ENCODE measurements around the gene KRTAP1-4.

KRTAP1-4 gene

GRCh38 chr17:41008811-41009210 lies 21.2 kb downstream of the KRTAP1-4 start, which contains the start of gene KRTAP3-1:
KRTAP3-1 (minus strand) TSS chr17:41009128; CDS start chr17:41009074, 54 bp downstream.
- Histone ChIP-seq H3K4me3 (ENCODE audit: low read depth, low read length, poor library complexity, severe bottlenecking) (no peak within 1 kb of the TSS), H3K27ac (ENCODE audit: low read depth, low read length, poor library complexity, severe bottlenecking) (no peak within 1 kb of the TSS), H3K4me1 (ENCODE audit: insufficient read depth, low read length, severe bottlenecking) (no peaks in the 10 kb centered on the region), H3K4me2 (ENCODE audit: low read length) (no peak within 1 kb of the TSS), H3K79me2 (ENCODE audit: insufficient read depth, low read length) (no peaks in the 10 kb centered on the region), H4K20me1 (ENCODE audit: insufficient read depth, low read length) (no peaks in the 10 kb centered on the region), H3K9ac (ENCODE audit: low read length) (no peak within 1 kb of the TSS), H3K9me2 (ENCODE audit: low read depth, low read length) (no peaks in the 10 kb centered on the region), H3K27me3 (ENCODE audit: insufficient read depth, low read length) (no peaks in the 10 kb centered on the region; the same call in 1 of the 2 replicates), H3K36me3 (ENCODE audit: insufficient read depth, low read length) (no peaks in the 10 kb centered on the region), H3K9me3 (ENCODE audit: low read length) (no peaks in the 10 kb centered on the region), H2AFZ (ENCODE audit: low read length) (no peak within 1 kb of the TSS), H3F3A (ENCODE audit: insufficient read depth, low read length) (no peaks in the 10 kb centered on the region)
- no peak for TF ChIP-seq EZH2 (IDR thresholded peaks at IDR 0.05; ENCODE audit: borderline replicate concordance, low read length)
- TF ChIP-seq CTCF (IDR thresholded peaks at IDR 0.05; ENCODE audit: low read length), result no peak

GRCh38 chr17:41004397-41004796 lies 25.6 kb downstream of the KRTAP1-4 start:
- Histone ChIP-seq H3F3A (ENCODE audit: insufficient read depth, low read length) (no peaks in the 10 kb centered on the region), H3K4me1 (ENCODE audit: insufficient read depth, low read length, severe bottlenecking) (no peaks in the 10 kb centered on the region)

GRCh38 chr17:41003926-41004325 lies 26.1 kb downstream of the KRTAP1-4 start:
- H3K27ac ChIP-seq (ENCODE audit: low read depth, low read length, poor library complexity, severe bottlenecking), result no peak overlapping the region
- no peaks in the 10 kb centered on the region for H3K9me3 ChIP-seq (ENCODE audit: low read length)
- no peaks in the 10 kb centered on the region for H4K20me1 ChIP-seq (ENCODE audit: insufficient read depth, low read length)
- no peaks in the 10 kb centered on the region; the same call in 1 of the 2 replicates for H3K27me3 ChIP-seq (ENCODE audit: insufficient read depth, low read length)
- no peaks in the 10 kb centered on the region for H3K4me1 ChIP-seq (ENCODE audit: insufficient read depth, low read length, severe bottlenecking)
- TF ChIP-seq CTCF (IDR thresholded peaks at IDR 0.05; ENCODE audit: low read length) (no peak), EZH2 (IDR thresholded peaks at IDR 0.05; ENCODE audit: borderline replicate concordance, low read length) (no peak)
- no peaks in the 10 kb centered on the region for H3K36me3 ChIP-seq (ENCODE audit: insufficient read depth, low read length)
- H2AFZ ChIP-seq (ENCODE audit: low read length), result no peak overlapping the region
- H3K4me3 ChIP-seq (ENCODE audit: low read depth, low read length, poor library complexity, severe bottlenecking), result no peak overlapping the region
- H3F3A ChIP-seq (ENCODE audit: insufficient read depth, low read length), result no peaks in the 10 kb centered on the region
- no peak overlapping the region for H3K9ac ChIP-seq (ENCODE audit: low read length)
- H3K79me2 ChIP-seq (ENCODE audit: insufficient read depth, low read length), result no peaks in the 10 kb centered on the region
- H3K9me2 ChIP-seq (ENCODE audit: low read depth, low read length), result no peaks in the 10 kb centered on the region
- no peak overlapping the region for H3K4me2 ChIP-seq (ENCODE audit: low read length)

More at GRCh38 chr17:41004397-41004796, 25.6 kb downstream of the KRTAP1-4 start:
- Histone ChIP-seq H3K4me3 (ENCODE audit: low read depth, low read length, poor library complexity, severe bottlenecking) (no peak overlapping the region), H3K79me2 (ENCODE audit: insufficient read depth, low read length) (no peaks in the 10 kb centered on the region), H3K9me3 (ENCODE audit: low read length) (no peaks in the 10 kb centered on the region), H3K36me3 (ENCODE audit: insufficient read depth, low read length) (no peaks in the 10 kb centered on the region), H3K27me3 (ENCODE audit: insufficient read depth, low read length) (no peaks in the 10 kb centered on the region; the same call in 1 of the 2 replicates), H3K9me2 (ENCODE audit: low read depth, low read length) (no peaks in the 10 kb centered on the region), H4K20me1 (ENCODE audit: insufficient read depth, low read length) (no peaks in the 10 kb centered on the region), H3K9ac (ENCODE audit: low read length) (no peak overlapping the region), H2AFZ (ENCODE audit: low read length) (no peak overlapping the region), H3K27ac (ENCODE audit: low read depth, low read length, poor library complexity, severe bottlenecking) (no peak overlapping the region), H3K4me2 (ENCODE audit: low read length) (no peak overlapping the region)
- TF ChIP-seq EZH2 (IDR thresholded peaks at IDR 0.05; ENCODE audit: borderline replicate concordance, low read length), result no peak
- no peak for TF ChIP-seq CTCF (IDR thresholded peaks at IDR 0.05; ENCODE audit: low read length)
